Memory B cell (primary cell): ENCODE measurements around the gene NAA60.
"Not testable (repeated sequence)": the region's sequence is repeated elsewhere in the genome, so short reads cannot be mapped to it uniquely, and the experiment has no call there.

Experiments
- ATAC-seq: fragments of 150-1000 bp; cut with Tn5 transposase; 2 replicates; pipeline ENCODE4 v1.10.0; 2021; ENCODE audit warnings: low read depth, mild to moderate bottlenecking, moderate library complexity
- DNase-seq, 2 donors: peaks; one replicate each; pipeline ENCODE4 v3.0.0; 2022; ENCODE audit warnings: low spot score in 2 of 2
- H3K27ac Mint-ChIP-seq: one replicate; pipeline ENCODE4 v1.8.0; 2022; ENCODE audit warnings: mild to moderate bottlenecking, moderate library complexity, mixed read lengths
- H3K27me3 Mint-ChIP-seq: one replicate; pipeline ENCODE4 v1.8.0; 2022; ENCODE audit warnings: mixed read lengths
- H3K36me3 Mint-ChIP-seq: one replicate; pipeline ENCODE4 v1.8.0; 2022; ENCODE audit warnings: mild to moderate bottlenecking, mixed read lengths
- H3K4me1 Mint-ChIP-seq: one replicate; pipeline ENCODE4 v1.8.0; 2022; ENCODE audit warnings: mixed read lengths
- H3K4me3 Mint-ChIP-seq: one replicate; pipeline ENCODE4 v1.8.0; 2022; ENCODE audit warnings: mild to moderate bottlenecking, moderate library complexity, mixed read lengths
- H3K9me3 Mint-ChIP-seq: one replicate; pipeline ENCODE4 v1.8.0; 2022; ENCODE audit warnings: mixed read lengths

NAA60 gene

DNA sequence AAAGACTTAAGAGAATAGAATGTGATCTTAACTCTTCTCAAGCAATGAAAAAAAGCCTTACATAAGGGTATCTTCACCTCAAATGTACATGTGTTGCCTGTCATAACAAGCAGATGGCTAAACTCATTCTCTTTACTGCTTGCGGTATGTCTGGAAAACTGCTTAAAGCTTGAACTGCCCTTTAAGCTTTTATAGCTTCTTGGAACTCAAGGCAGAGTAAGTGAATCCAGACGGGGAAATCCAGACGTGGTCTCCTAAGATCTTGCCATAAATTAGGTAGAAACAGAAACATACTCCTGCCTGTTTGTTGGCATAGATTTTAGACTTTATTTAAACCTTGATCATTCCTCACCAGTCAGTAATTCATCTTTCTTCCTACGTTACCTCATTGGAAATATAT, 76.9 kb downstream of the NAA60 start:
- H3K27ac Mint-ChIP-seq = no peak overlapping the region
- DNase-seq (no peak), ATAC-seq (no peak)
- H3K27me3 Mint-ChIP-seq = no peaks in the 10 kb centered on the region
- no peaks in the 10 kb centered on the region for H3K9me3 Mint-ChIP-seq
- H3K4me1 Mint-ChIP-seq = no peaks in the 10 kb centered on the region
- H3K36me3 Mint-ChIP-seq = peaks cover 11% of the 10 kb centered on the region
- no peak overlapping the region for H3K4me3 Mint-ChIP-seq

- Mint-ChIP-seq H3K27me3 (no peaks in the 10 kb centered on the region), H3K36me3 (peaks cover 11% of the 10 kb centered on the region), H3K4me3 (no peak overlapping the region), H3K9me3 (no peaks in the 10 kb centered on the region), H3K27ac (no peak overlapping the region), H3K4me1 (no peaks in the 10 kb centered on the region)
- DNase-seq = no peak
- ATAC-seq = no peak
Observed at GRCh38 chr16:3520841-3521240, 77.4 kb downstream of the NAA60 start.

GRCh38 chr16:3523281-3523680, 79.8 kb downstream of the NAA60 start:
- no peak for ATAC-seq
- no peak overlapping the region for H3K4me3 Mint-ChIP-seq
- DNase-seq = no peak
- H3K27me3 Mint-ChIP-seq = no peaks in the 10 kb centered on the region
- peaks cover 9% of the 10 kb centered on the region for H3K36me3 Mint-ChIP-seq
- no peaks in the 10 kb centered on the region for H3K9me3 Mint-ChIP-seq
- H3K27ac Mint-ChIP-seq = no peak overlapping the region
- peaks cover 7% of the 10 kb centered on the region for H3K4me1 Mint-ChIP-seq

DNA sequence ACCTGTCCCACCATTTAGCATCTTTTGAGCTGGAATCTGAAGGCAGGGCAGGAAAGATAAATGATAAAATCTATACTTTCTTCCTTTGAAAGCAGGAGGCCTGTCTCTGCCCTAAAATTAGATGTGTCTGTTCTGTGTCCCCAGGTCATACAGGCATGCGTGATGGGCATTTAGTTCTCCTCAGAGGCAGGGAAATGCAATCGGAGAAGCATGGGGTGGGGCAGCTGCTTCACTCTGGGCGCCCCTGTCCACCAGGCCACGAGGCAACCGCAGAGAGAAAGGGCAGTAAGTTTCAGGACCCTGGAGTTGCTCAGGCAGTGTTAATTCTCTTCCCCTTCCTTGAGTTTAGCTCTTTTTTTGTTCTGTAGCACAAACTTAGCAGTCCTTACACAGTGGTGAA, 82.5 kb downstream of the NAA60 start:
- H3K4me1 Mint-ChIP-seq = peaks cover 7% of the 10 kb centered on the region
- DNase-seq (no peak), ATAC-seq (no peak)
- H3K36me3 Mint-ChIP-seq = peaks cover 3% of the 10 kb centered on the region
- no peak overlapping the region for H3K4me3 Mint-ChIP-seq
- no peaks in the 10 kb centered on the region for H3K9me3 Mint-ChIP-seq
- no peak overlapping the region for H3K27ac Mint-ChIP-seq
- H3K27me3 Mint-ChIP-seq = no peaks in the 10 kb centered on the region

DNA sequence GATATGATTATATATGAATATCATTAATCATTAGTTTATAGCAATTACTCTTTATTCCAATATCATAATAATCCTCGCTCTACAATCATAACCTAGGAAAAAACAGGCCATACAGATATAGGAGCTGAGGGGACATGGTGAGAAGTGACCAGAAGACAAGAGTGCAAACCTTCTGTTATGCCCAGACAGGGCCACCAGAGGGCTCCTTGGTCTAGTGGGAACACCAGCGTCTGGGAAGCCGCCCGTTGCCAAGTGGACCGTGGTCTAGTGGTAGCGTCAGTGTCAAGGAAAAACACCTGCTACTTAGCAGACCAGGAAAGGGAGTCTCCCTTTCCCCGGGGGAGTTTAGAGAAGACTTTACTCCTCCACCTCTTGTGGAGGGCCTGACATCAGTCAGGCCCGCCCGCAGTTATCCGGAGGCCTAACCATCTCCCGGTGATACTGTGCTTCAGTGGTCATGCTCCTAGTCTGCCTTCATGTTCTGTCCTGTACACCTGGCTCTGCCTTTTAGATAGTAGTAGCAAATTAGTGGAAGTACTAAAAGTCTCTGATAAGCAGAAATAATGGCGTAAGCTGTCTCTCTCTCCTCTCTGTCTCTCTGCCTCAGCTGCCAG, 83.8 kb downstream of the NAA60 start:
- H3K27me3 Mint-ChIP-seq, H3K27ac Mint-ChIP-seq, H3K36me3 Mint-ChIP-seq, ATAC-seq, H3K4me1 Mint-ChIP-seq, H3K9me3 Mint-ChIP-seq: not testable (repeated sequence)
- DNase-seq = peak; percentile 53 to 56
- H3K4me3 Mint-ChIP-seq = peak overlapping the region; percentile 34

GRCh38 chr16:3528406-3528805, 84.9 kb downstream of the NAA60 start:
- Mint-ChIP-seq H3K27me3 (no peaks in the 10 kb centered on the region), H3K27ac (peak overlapping the region; percentile 42), H3K36me3 (peaks cover 6% of the 10 kb centered on the region), H3K4me1 (peaks cover 7% of the 10 kb centered on the region), H3K9me3 (no peaks in the 10 kb centered on the region), H3K4me3 (no peak overlapping the region)
- ATAC-seq = no peak
- no peak for DNase-seq

- DNase-seq (no peak), ATAC-seq (no peak)
- Mint-ChIP-seq H3K27me3 (no peaks in the 10 kb centered on the region), H3K4me3 (no peak overlapping the region), H3K36me3 (peaks cover 3% of the 10 kb centered on the region), H3K4me1 (peaks cover 7% of the 10 kb centered on the region), H3K9me3 (no peaks in the 10 kb centered on the region), H3K27ac (no peak overlapping the region)
Observed at GRCh38 chr16:3529175-3529574, 85.7 kb downstream of the NAA60 start.

DNA sequence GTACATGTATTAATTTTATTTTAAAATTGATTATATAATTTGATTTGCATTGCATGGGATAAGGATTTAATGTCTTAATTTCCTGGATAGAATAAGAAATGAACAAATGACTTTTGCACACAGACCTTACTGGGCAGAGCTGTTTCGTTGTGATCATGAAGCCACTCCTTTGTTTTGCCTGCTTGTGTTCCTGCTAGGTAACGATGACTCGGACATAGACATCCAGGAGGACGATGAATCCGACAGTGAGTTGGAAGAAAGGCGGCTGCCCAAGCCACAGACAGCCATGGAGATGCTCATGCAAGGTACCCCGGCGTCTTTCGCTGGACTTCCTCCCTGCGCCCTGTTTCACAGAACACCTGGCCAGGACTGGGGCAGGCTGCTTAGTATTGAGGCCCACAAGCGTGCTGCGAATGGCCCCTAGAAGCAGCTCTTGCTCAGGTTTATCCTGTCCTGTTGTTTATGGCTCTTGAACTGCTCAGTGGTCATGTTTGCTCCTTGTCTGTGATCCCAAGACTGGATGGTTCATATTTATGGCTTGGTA, 87.0 kb downstream of the NAA60 start:
- Mint-ChIP-seq H3K36me3 (peaks cover 3% of the 10 kb centered on the region), H3K27ac (no peak overlapping the region), H3K4me1 (peaks cover 12% of the 10 kb centered on the region), H3K27me3 (no peaks in the 10 kb centered on the region), H3K9me3 (no peaks in the 10 kb centered on the region), H3K4me3 (no peak overlapping the region)
- ATAC-seq = no peak
- no peak for DNase-seq

GRCh38 chr16:3532741-3533140, 89.3 kb downstream of the NAA60 start:
- no peak for DNase-seq
- H3K27me3 Mint-ChIP-seq = no peaks in the 10 kb centered on the region
- H3K4me3 Mint-ChIP-seq = no peak overlapping the region
- H3K36me3 Mint-ChIP-seq = peaks cover 3% of the 10 kb centered on the region
- H3K27ac Mint-ChIP-seq = no peak overlapping the region
- no peaks in the 10 kb centered on the region for H3K9me3 Mint-ChIP-seq
- no peak for ATAC-seq
- peaks cover 15% of the 10 kb centered on the region for H3K4me1 Mint-ChIP-seq

DNA sequence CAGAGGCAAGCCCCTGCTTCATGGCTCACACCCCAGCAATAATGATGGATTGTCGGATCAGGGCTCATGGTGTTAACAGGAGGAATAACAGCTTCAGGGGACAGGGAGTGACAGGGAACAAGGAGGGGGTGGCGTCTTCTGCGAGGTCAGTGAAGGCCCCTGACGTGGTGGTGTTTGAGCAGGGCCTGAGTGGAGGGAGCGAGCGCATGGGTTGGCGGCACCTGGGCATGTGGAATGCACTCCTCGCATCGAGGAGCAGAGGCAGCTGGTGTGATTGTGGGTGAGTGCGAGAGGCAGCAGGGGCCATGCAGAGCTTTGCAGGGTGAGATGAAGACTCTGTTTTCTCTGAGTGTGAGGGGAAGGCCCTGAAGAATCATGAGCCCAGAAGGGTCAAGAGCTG, 90.6 kb downstream of the NAA60 start:
- Mint-ChIP-seq H3K9me3 (no peaks in the 10 kb centered on the region), H3K27me3 (no peaks in the 10 kb centered on the region), H3K36me3 (peaks cover 3% of the 10 kb centered on the region), H3K27ac (peak overlapping the region; percentile 60), H3K4me1 (peaks cover 12% of the 10 kb centered on the region), H3K4me3 (no peak overlapping the region)
- ATAC-seq = no peak
- no peak for DNase-seq

DNA sequence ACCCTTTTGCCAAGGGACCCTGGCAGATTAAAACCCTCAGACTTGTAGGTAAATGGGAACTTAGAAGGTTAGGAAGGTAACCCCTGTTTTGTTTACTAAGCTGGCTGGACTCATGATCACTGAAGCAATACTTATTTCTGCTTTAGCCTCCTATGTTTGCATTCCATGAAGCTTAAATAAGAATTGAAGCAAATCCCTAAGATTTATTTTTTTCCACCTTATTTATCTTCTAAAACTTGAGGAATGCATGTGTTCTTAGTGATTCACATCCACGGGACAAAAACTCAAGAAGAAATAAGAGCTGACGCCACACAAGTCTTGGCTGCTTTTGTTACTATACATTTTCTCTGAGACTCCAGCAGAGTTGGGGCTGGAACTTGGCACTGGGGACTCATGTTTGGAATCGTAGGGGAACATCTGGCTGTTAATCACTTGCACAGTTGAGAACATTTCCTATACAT, 92.8 kb downstream of the NAA60 start:
- Mint-ChIP-seq H3K4me1 (peaks cover 12% of the 10 kb centered on the region), H3K27ac (peak overlapping the region; percentile 74), H3K27me3 (no peaks in the 10 kb centered on the region), H3K36me3 (peaks cover 9% of the 10 kb centered on the region), H3K9me3 (no peaks in the 10 kb centered on the region), H3K4me3 (no peak overlapping the region)
- DNase-seq = no peak
- ATAC-seq = no peak
